Astrocyte (in vitro differentiated cells and primary cell): ENCODE data around the gene STRIP1.

Experiments used
- CTCF ChIP-seq: IDR thresholded peaks from 2 replicates; pipeline ENCODE4 v1.5.1; 2011; ENCODE audit warnings: low read depth, mild to moderate bottlenecking, inconsistent platforms, low read length, moderate library complexity; ENCODE audit not compliant: insufficient read depth
- EZH2 ChIP-seq: IDR thresholded peaks from 2 replicates; pipeline ENCODE4 v1.6.1; 2012; ENCODE audit warnings: mild to moderate bottlenecking, low read length, inconsistent platforms; ENCODE audit not compliant: insufficient read depth

- TF ChIP-seq CTCF = no peak
- TF ChIP-seq EZH2 = no peak
Observed at GRCh38 chr1:110097507-110098221, 63.2 kb downstream of the STRIP1 start.
